Neural progenitor cell (in vitro differentiated cells): Measurements from ENCODE around the gene SUMF1. TPM values are rescaled to one million over a fixed set of nuclear protein-coding genes. Genes with fewer than 3 reads are reported as not detected.

Experiments used
- DNase-seq: peaks from one replicate; pipeline ENCODE4 v3.0.0-alpha.2; 2016; ENCODE audit warnings: low spot score
- H2AFZ ChIP-seq: fragments of 200-600 bp; sonication (generic); replicated peaks from 2 replicates; pipeline ENCODE4 v1.6.1; 2016; ENCODE audit warnings: antibody characterized with exemption
- H3F3A ChIP-seq: fragments of 200-600 bp; sonication (generic); 2 replicates; pipeline ENCODE4 v1.6.1; 2016; ENCODE audit warnings: antibody characterized with exemption, low read depth
- H3K27ac ChIP-seq: fragments of 200-600 bp; sonication (generic); 2 replicates; pipeline ENCODE4 v1.5.1; 2016; ENCODE audit warnings: mild to moderate bottlenecking
- H3K27me3 ChIP-seq: fragments of 200-600 bp; sonication (generic); 2 replicates; pipeline ENCODE4 v1.6.1; 2016; ENCODE audit warnings: mild to moderate bottlenecking, moderate library complexity
- H3K36me3 ChIP-seq: fragments of 200-600 bp; sonication (generic); 2 replicates; pipeline ENCODE4 v1.5.1; 2016
- H3K4me1 ChIP-seq: fragments of 200-600 bp; sonication (generic); 2 replicates; pipeline ENCODE4 v1.6.1; 2016; ENCODE audit warnings: mixed run types
- H3K4me2 ChIP-seq: fragments of 200-600 bp; sonication (generic); 2 replicates; pipeline ENCODE4 v1.6.1; 2016
- H3K4me3 ChIP-seq: fragments of 200-600 bp; sonication (generic); 2 replicates; pipeline ENCODE4 v1.5.1; 2016
- H3K79me2 ChIP-seq: fragments of 200-600 bp; sonication (generic); 2 replicates; pipeline ENCODE4 v1.6.1; 2016; ENCODE audit warnings: low read depth
- H3K9ac ChIP-seq: fragments of 200-600 bp; sonication (generic); 2 replicates; pipeline ENCODE4 v1.6.1; 2016
- H3K9me3 ChIP-seq: fragments of 200-600 bp; sonication (generic); 2 replicates; pipeline ENCODE4 v1.5.1; 2016; ENCODE audit warnings: low read depth
- H4K20me1 ChIP-seq: fragments of 200-600 bp; sonication (generic); 2 replicates; pipeline ENCODE4 v1.6.1; 2016; ENCODE audit warnings: low read depth
- H3K27ac Mint-ChIP-seq: 3 replicates; pipeline ENCODE4 v1.8.0; 2021; ENCODE audit warnings: mixed read lengths
- H3K27me3 Mint-ChIP-seq: 2 replicates; pipeline ENCODE4 v1.8.0; 2022; ENCODE audit warnings: low read depth, mild to moderate bottlenecking, inconsistent platforms, moderate library complexity, mixed read lengths; ENCODE audit not compliant: insufficient read depth
- H3K36me3 Mint-ChIP-seq: 3 replicates; pipeline ENCODE4 v1.8.0; 2021; ENCODE audit warnings: mixed read lengths
- H3K4me1 Mint-ChIP-seq: 3 replicates; pipeline ENCODE4 v1.8.0; 2021; ENCODE audit warnings: mixed read lengths
- H3K4me3 Mint-ChIP-seq: 3 replicates; pipeline ENCODE4 v1.8.0; 2021; ENCODE audit warnings: mild to moderate bottlenecking, moderate library complexity, mixed read lengths
- H3K9me3 Mint-ChIP-seq: 3 replicates; pipeline ENCODE4 v1.8.0; 2020; ENCODE audit warnings: mixed read lengths
- CTCF ChIP-seq: fragments of 200-600 bp; sonication (generic); IDR thresholded peaks from 2 replicates; pipeline ENCODE4 v1.5.1; 2017; ENCODE audit warnings: antibody characterized with exemption, mild to moderate bottlenecking
- EZH2 ChIP-seq: fragments of 200-600 bp; sonication (generic); IDR thresholded peaks from 2 replicates; pipeline ENCODE4 v1.6.1; 2017; ENCODE audit warnings: antibody characterized with exemption, mild to moderate bottlenecking, moderate library complexity
- EZH2phosphoT487 ChIP-seq: fragments of 200-600 bp; sonication (generic); IDR thresholded peaks from 2 replicates; pipeline ENCODE4 v1.6.1; 2017; ENCODE audit warnings: antibody characterized with exemption
- total RNA-seq: library from RNA; depleted of rRNA; stranded (reverse); fragments of >200 nt; gene quantifications from 2 replicates; pipeline ENCODE4 v1.2.3, GENCODE V29; 2015; ENCODE audit warnings: low replicate concordance

The SUMF1 gene
- total RNA-seq, 1 donor from 2014 or later = 10.6 TPM

- Histone ChIP-seq H3K4me3 (no peak overlapping the region), H4K20me1 (no peaks in the 10 kb centered on the region), H3K4me2 (no peak overlapping the region), H2AFZ (no peak overlapping the region), H3K4me1 (no peaks in the 10 kb centered on the region), H3K9me3 (no peaks in the 10 kb centered on the region), H3K9ac (no peak overlapping the region), H3K36me3 (no peaks in the 10 kb centered on the region), H3K79me2 (no peaks in the 10 kb centered on the region), H3K27ac (no peak overlapping the region), H3F3A (no peaks in the 10 kb centered on the region), H3K27me3 (no peaks in the 10 kb centered on the region)
- Mint-ChIP-seq H3K36me3 (no peaks in the 10 kb centered on the region), H3K27me3 (no peaks in the 10 kb centered on the region), H3K4me1 (no peaks in the 10 kb centered on the region), H3K9me3 (no peaks in the 10 kb centered on the region), H3K27ac (no peak overlapping the region), H3K4me3 (no peak overlapping the region)
- TF ChIP-seq CTCF = no peak
- TF ChIP-seq EZH2phosphoT487 = no peak
- TF ChIP-seq EZH2 = no peak
- no peak for DNase-seq
Measured at GRCh38 chr3:4409971-4410573, 57.0 kb downstream of the SUMF1 start.

- H2AFZ ChIP-seq = no peak overlapping the region
- Mint-ChIP-seq H3K4me1 (no peaks in the 10 kb centered on the region), H3K36me3 (no peaks in the 10 kb centered on the region), H3K4me3 (no peak overlapping the region), H3K9me3 (no peaks in the 10 kb centered on the region), H3K27ac (no peak overlapping the region), H3K27me3 (no peaks in the 10 kb centered on the region)
- H3K79me2 ChIP-seq = no peaks in the 10 kb centered on the region
- H4K20me1 ChIP-seq = no peaks in the 10 kb centered on the region
- H3F3A ChIP-seq = no peaks in the 10 kb centered on the region
- H3K4me3 ChIP-seq = no peak overlapping the region
- H3K4me1 ChIP-seq = no peaks in the 10 kb centered on the region
- no peaks in the 10 kb centered on the region for H3K9me3 ChIP-seq
- H3K27ac ChIP-seq = no peak overlapping the region
- no peaks in the 10 kb centered on the region for H3K36me3 ChIP-seq
- no peak overlapping the region for H3K4me2 ChIP-seq
- H3K27me3 ChIP-seq = no peaks in the 10 kb centered on the region
- H3K9ac ChIP-seq = no peak overlapping the region
- TF ChIP-seq CTCF = no peak
- TF ChIP-seq EZH2 = no peak
- no peak for TF ChIP-seq EZH2phosphoT487
- DNase-seq = no peak
Measured at GRCh38 chr3:4409415-4409814, 57.7 kb downstream of the SUMF1 start.

- Histone ChIP-seq H3K27ac (no peak overlapping the region), H3K9me3 (no peaks in the 10 kb centered on the region), H3K9ac (no peak overlapping the region), H3K27me3 (no peaks in the 10 kb centered on the region), H3K4me2 (no peak overlapping the region), H3K4me3 (no peak overlapping the region), H4K20me1 (no peaks in the 10 kb centered on the region), H3F3A (no peaks in the 10 kb centered on the region), H3K36me3 (no peaks in the 10 kb centered on the region), H2AFZ (no peak overlapping the region), H3K79me2 (no peaks in the 10 kb centered on the region), H3K4me1 (no peaks in the 10 kb centered on the region)
- no peak for TF ChIP-seq EZH2phosphoT487
- TF ChIP-seq EZH2 = no peak
- TF ChIP-seq CTCF = no peak
- Mint-ChIP-seq H3K9me3 (no peaks in the 10 kb centered on the region), H3K36me3 (no peaks in the 10 kb centered on the region), H3K4me1 (no peaks in the 10 kb centered on the region), H3K27ac (no peak overlapping the region), H3K27me3 (no peaks in the 10 kb centered on the region), H3K4me3 (no peak overlapping the region)
- DNase-seq = no peak
Measured at GRCh38 chr3:4408958-4409357, 58.1 kb downstream of the SUMF1 start.
